Immature natural killer cell (primary cell): Measurements from ENCODE around the gene AGBL2. TPM values are rescaled to one million over a fixed set of nuclear protein-coding genes. Genes with fewer than 3 reads are reported as not detected.
A peak's percentile ranks its signal among the peaks of the same experiment; 100 is the strongest.
"Not testable (repeated sequence)": the region's sequence is repeated elsewhere in the genome, so short reads cannot be mapped to it uniquely, and the experiment has no call there.

Experiments used
- DNase-seq, 3 donors: peaks; one replicate each; pipeline ENCODE4 v3.0.0; 2022; ENCODE audit warnings: mixed read lengths in 1 of 3
- H3K27ac Mint-ChIP-seq, 6 donors: one replicate each; pipeline ENCODE4 v1.8.0; 2020; ENCODE audit warnings: mixed read lengths in 6 of 6, mild to moderate bottlenecking in 5 of 6, inconsistent platforms in 4 of 6, moderate library complexity in 3 of 6
- H3K27me3 Mint-ChIP-seq, 3 donors: one replicate each; pipeline ENCODE4 v1.8.0; 2020 to 2021; ENCODE audit warnings: low read depth in 3 of 3, mild to moderate bottlenecking in 3 of 3, mixed read lengths in 3 of 3, moderate library complexity in 3 of 3, inconsistent platforms in 1 of 3
- H3K36me3 Mint-ChIP-seq, 3 donors: one replicate each; pipeline ENCODE4 v1.8.0; 2020; ENCODE audit warnings: mixed read lengths in 3 of 3, inconsistent platforms in 2 of 3, mild to moderate bottlenecking in 2 of 3
- H3K4me1 Mint-ChIP-seq, 2 donors: one replicate each; pipeline ENCODE4 v1.8.0; 2020; ENCODE audit warnings: inconsistent platforms in 2 of 2, mild to moderate bottlenecking in 2 of 2, mixed read lengths in 2 of 2, moderate library complexity in 1 of 2
- H3K4me3 Mint-ChIP-seq, 5 donors: one replicate each; pipeline ENCODE4 v1.8.0; 2020; ENCODE audit warnings: mild to moderate bottlenecking in 5 of 5, mixed read lengths in 5 of 5, inconsistent platforms in 3 of 5, moderate library complexity in 3 of 5
- H3K9me3 Mint-ChIP-seq, 6 donors: one replicate each; pipeline ENCODE4 v1.8.0; 2020; ENCODE audit warnings: mild to moderate bottlenecking in 6 of 6, mixed read lengths in 6 of 6, inconsistent platforms in 4 of 6, moderate library complexity in 3 of 6
- polyA plus RNA-seq, 3 donors: library from polyadenylated mRNA; unstranded; fragments of 300-500 nt; fragmentation: Illumina TruSeq; gene quantifications; one replicate each; pipeline ENCODE4 v1.2.3, GENCODE V29; 2021

The AGBL2 gene, protein sequence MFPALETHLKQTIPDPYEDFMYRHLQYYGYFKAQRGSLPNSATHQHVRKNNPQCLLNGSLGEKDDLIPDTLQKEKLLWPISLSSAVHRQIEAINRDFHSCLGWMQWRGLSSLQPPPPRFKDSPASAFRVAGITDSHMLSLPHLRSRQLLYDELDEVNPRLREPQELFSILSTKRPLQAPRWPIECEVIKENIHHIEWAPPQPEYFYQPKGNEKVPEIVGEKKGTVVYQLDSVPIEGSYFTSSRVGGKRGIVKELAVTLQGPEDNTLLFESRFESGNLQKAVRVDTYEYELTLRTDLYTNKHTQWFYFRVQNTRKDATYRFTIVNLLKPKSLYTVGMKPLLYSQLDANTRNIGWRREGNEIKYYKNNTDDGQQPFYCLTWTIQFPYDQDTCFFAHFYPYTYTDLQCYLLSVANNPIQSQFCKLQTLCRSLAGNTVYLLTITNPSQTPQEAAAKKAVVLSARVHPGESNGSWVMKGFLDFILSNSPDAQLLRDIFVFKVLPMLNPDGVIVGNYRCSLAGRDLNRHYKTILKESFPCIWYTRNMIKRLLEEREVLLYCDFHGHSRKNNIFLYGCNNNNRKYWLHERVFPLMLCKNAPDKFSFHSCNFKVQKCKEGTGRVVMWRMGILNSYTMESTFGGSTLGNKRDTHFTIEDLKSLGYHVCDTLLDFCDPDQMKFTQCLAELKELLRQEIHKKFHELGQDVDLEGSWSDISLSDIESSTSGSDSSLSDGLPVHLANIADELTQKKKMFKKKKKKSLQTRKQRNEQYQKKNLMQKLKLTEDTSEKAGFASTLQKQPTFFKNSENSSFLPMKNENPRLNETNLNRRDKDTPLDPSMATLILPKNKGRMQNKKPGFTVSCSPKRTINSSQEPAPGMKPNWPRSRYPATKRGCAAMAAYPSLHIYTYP
- 1 to 10 TPM; 1.1 to 4.3 (median 1.9) TPM for polyA plus RNA-seq

DNA sequence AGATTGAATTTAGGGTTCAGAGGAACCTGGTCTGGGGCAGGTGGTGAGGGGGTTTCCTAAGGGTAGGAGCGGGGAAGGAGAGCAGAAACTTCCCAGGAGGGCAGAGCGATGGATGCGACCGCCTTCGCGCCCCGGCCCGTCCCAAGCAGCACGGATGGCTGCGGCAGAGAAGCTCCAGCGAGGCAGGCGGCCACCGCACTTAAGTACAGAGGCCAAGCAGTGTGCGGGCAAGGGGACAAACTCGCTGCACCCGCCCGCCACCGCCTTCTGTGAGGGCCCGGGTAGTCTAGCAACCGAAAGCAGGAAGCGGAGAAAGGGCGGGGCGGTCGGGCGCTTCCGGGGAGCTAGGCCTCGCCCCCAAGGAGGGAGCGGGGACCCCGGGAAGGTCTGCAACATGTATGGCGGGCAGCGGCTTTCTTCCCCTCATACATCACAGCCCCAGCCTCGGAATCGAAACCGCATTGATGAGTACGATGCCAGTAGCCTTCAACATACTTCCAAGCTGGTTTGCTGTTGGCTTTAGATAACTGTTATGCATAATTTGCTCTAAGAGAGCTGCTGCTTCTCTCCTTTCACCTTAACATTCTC lies at the start of gene AGBL2:
AGBL2 (minus strand) TSS at position 288 of the 588 bp plus-strand sequence. CDS start 719 bp downstream, outside the sequence.
- H3K27ac Mint-ChIP-seq = peak within 1 kb of the TSS; percentile 93 to 99 (median 98)
- H3K4me3 Mint-ChIP-seq = peak within 1 kb of the TSS; percentile 91 to 99 (median 97)
- peaks cover 0 to 4% (median 2%) of the 10 kb centered on the region in 3 donors for H3K27me3 Mint-ChIP-seq
- peaks cover 18 to 22% of the 10 kb centered on the region in 2 donors for H3K4me1 Mint-ChIP-seq
- H3K36me3 Mint-ChIP-seq = peaks cover 6 to 12% (median 10%) of the 10 kb centered on the region in 3 donors
- no peaks in the 10 kb centered on the region for H3K9me3 Mint-ChIP-seq
- DNase-seq = peak; percentile 82 to 85 (median 84)

DNA sequence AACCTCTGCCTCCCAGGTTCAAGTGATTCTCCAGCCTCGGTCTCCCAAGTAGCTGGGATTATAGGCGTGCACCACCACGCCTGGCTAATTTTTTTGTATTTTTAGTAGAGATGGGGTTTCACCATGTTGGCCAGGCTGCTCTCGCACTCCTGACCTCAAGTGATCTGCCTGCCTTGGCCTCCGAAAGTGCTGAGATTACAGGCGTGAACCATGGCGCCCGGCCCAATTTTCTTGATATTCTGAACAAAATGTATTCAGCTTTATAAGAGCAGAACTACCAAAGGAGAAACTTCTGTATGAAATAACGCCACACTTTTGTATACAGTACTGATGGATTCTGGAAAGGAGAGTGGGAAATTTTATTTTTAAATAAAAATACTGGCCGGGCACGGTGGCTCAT lies 44.1 kb upstream of the AGBL2 start:
- Mint-ChIP-seq H3K4me1 (peaks cover 3 to 20% of the 10 kb centered on the region in 2 donors), H3K36me3 (peaks cover 9 to 26% (median 9%) of the 10 kb centered on the region in 3 donors)
- not testable (repeated sequence) for H3K27me3 Mint-ChIP-seq, H3K4me3 Mint-ChIP-seq, H3K27ac Mint-ChIP-seq, H3K9me3 Mint-ChIP-seq, DNase-seq

DNA sequence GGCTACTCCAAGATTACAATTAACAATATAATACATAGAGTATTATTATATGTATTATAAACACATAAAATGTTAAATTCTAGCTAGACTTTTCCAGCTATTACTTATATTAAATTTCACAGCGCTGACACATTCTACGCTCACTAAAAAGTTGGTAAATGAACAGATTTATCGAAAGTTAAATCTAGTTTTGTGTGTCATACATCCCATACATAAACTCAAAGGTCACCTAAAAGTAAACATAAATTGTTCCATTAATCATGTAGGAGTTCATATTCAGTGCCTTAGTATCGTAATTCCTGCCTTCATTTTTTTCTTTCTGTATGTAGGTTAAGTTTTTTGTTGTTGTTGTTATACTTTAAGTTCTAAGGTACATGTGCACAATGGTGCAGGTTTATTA lies 41.0 kb upstream of the AGBL2 start:
- H3K9me3 Mint-ChIP-seq = no peaks in the 10 kb centered on the region
- no peak overlapping the region for H3K4me3 Mint-ChIP-seq
- DNase-seq = no peak
- peaks cover 0 to 2% (median 0%) of the 10 kb centered on the region in 3 donors for H3K27me3 Mint-ChIP-seq
- H3K36me3 Mint-ChIP-seq = peaks cover 13 to 37% (median 15%) of the 10 kb centered on the region in 3 donors
- peaks cover 2 to 21% of the 10 kb centered on the region in 2 donors for H3K4me1 Mint-ChIP-seq
- peak overlapping the region in 2 of 6 donors; percentile 19 to 56 for H3K27ac Mint-ChIP-seq

DNA sequence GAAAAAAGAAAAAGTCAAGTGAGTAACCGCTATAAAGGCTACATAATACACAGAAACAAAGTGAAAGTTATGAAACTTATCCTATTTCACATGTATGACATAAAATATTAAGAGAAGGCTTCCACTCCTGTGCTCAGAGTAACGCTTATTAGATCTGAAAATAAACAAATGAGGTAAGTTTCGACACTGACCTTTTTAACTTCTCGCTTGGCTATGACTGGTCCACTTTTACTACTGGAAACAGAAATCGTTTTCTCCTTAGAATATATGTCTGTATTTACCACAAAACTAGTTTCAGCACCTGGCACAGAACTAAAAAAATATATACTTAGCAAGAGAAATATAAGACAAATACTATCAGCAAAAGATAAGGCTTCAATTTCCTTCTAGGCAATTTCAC lies 35.6 kb upstream of the AGBL2 start:
- Mint-ChIP-seq H3K36me3 (peaks cover 16 to 33% (median 22%) of the 10 kb centered on the region in 3 donors), H3K27ac (peak overlapping the region in 4 of 6 donors; percentile 29 to 56 (median 40)), H3K9me3 (peaks cover 0 to 5% (median 0%) of the 10 kb centered on the region in 6 donors), H3K4me3 (no peak overlapping the region), H3K27me3 (peaks cover 0 to 2% (median 0%) of the 10 kb centered on the region in 3 donors), H3K4me1 (peaks cover 2 to 18% of the 10 kb centered on the region in 2 donors)
- no peak for DNase-seq

DNA sequence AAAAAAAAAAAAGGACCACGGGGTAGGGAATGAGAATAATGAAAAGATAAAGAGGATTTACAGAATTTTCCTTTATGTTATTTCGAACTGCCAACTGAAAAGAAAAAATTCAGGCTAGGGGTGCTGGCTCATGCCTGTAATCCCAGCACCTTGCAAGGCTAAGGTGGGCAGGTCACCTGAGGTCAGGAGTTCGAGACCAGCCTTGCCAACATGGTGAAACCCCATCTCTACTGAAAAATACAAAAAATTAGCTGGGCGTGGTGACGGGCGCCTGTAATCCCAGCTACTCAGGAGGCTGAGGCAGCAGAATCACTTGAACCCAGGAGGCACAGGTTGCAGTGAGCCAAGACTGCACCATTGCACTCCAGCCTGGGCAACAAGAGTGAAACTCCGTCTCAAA lies 27.3 kb upstream of the AGBL2 start:
- not testable (repeated sequence) for H3K27me3 Mint-ChIP-seq, H3K4me3 Mint-ChIP-seq, H3K9me3 Mint-ChIP-seq, H3K27ac Mint-ChIP-seq, DNase-seq
- Mint-ChIP-seq H3K4me1 (peaks cover 0 to 11% of the 10 kb centered on the region in 2 donors), H3K36me3 (peaks cover 20 to 41% (median 23%) of the 10 kb centered on the region in 3 donors)

DNA sequence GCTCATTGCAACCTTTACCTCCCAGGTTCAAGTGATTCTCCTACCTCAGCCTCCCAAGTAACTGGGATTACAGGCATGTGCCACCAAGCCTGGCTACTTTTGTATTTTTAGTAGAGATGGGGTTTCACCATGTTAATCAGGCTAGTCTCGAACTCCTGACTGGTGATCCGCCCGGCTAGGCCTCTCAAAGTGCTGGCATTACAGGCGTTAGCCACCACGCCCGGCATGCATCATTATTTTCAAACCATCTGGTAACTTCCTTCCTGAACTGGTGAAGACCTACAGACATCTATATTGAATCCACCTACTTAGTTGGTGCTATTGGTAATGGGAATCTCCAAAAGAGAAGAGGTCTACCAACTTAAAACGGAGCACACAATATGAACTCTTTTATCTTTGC lies 22.6 kb upstream of the AGBL2 start:
- H3K9me3 Mint-ChIP-seq, H3K4me1 Mint-ChIP-seq, H3K27me3 Mint-ChIP-seq, H3K4me3 Mint-ChIP-seq, DNase-seq: not testable (repeated sequence)
- H3K36me3 Mint-ChIP-seq = peaks cover 6 to 35% (median 9%) of the 10 kb centered on the region in 3 donors
- peak overlapping the region in 2 of 6 donors; percentile 21 to 40 for H3K27ac Mint-ChIP-seq

DNA sequence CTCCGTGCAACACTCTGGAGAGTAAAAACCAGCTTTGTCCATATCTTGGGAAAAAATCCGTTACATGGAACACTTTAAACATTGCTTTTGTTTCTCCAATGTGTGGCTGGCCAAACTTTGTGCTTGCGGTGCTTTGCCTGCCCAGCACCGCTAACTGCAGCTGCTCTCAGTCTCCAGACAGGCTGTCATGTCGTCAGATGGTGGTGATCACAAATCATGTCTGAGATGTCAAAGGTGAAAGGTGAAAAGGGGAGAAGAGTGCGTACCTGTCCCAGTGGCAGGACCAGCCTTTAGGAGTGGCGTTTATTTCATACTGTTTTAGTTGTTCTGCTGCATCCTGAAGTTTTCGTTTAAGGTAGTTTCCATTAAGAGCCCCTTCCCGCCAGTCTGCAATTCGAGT lies 17.1 kb upstream of the AGBL2 start:
- Mint-ChIP-seq H3K9me3 (no peaks in the 10 kb centered on the region), H3K27ac (peak overlapping the region in 1 of 6 donors; percentile 58), H3K36me3 (peaks cover 21 to 59% (median 30%) of the 10 kb centered on the region in 3 donors), H3K4me1 (peaks cover 0 to 11% of the 10 kb centered on the region in 2 donors), H3K4me3 (no peak overlapping the region), H3K27me3 (peaks cover 0 to 2% (median 0%) of the 10 kb centered on the region in 3 donors)
- DNase-seq = no peak

DNA sequence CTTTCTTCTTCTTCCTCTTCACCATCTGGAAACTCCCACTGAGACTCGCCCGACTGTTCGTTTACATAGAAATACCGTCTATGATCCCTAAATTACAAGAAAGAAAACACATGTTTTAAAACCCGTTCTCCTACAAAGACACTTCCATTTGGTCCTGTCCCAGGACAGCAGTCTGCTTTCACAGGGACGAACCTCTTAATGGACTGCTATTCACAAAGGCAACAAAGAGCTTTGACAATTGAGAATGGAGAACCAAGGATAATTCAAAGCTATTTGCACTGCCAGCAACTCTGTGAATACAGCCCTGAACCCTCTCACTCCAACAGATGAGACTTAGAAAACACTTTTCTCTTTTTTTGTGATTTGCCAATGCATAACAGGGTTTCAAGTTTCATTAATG lies 16.3 kb upstream of the AGBL2 start:
- Mint-ChIP-seq H3K36me3 (peaks cover 14 to 52% (median 29%) of the 10 kb centered on the region in 3 donors), H3K27ac (peak overlapping the region in 2 of 6 donors; percentile 12 to 18), H3K27me3 (peaks cover 0 to 2% (median 0%) of the 10 kb centered on the region in 3 donors), H3K4me1 (peaks cover 0 to 6% of the 10 kb centered on the region in 2 donors), H3K9me3 (no peaks in the 10 kb centered on the region), H3K4me3 (no peak overlapping the region)
- no peak for DNase-seq

DNA sequence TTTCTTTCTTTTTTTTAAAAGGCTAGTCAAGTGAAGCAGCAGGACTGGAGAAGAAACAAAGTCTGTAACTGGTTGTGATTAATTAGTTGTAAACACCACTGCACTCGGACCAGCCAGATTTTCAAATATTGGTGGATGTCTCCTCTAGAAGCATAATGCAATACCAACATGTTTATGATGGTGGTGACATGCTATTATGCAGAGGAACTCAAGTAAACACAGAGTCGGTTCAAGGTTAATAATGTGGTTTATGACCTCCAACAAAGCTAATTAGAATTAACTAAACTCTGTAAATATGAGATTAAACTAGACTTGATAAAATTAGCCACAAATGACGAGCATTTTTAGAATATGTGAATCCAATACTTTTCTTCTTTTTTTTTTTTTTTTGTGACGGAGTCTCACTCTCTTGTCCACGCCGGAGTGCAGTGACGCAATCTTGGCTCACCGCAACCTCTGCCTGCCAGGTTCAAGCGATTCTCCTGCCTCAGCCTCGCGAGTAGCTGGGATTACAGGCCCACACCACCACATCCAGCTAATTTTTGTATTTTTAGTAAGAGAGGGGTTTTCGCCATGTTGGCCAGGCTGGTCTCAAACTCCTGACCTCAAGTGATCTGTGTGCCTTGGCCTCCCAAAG lies 11.8 kb upstream of the AGBL2 start:
- Mint-ChIP-seq H3K36me3 (peaks cover 12 to 56% (median 40%) of the 10 kb centered on the region in 3 donors), H3K9me3 (no peaks in the 10 kb centered on the region), H3K27me3 (peaks cover 1 to 2% (median 2%) of the 10 kb centered on the region in 3 donors), H3K27ac (no peak overlapping the region), H3K4me1 (peaks cover 0 to 5% of the 10 kb centered on the region in 2 donors), H3K4me3 (no peak overlapping the region)
- no peak for DNase-seq

DNA sequence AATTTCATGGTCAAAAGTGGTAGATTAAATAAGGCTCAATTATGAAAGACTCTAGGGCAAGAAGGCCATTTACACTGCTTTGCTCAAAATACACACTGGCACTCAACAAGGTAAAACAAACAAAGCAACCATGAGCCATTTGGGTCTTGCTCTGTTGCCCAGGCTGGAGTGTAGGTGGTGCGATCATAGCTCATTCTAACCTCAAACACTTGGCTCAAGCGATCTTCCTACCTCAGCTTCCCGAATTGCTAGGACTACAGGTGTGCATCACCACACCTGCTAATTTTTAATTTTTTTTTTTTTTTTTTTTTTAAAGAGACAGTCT lies 10.9 kb upstream of the AGBL2 start:
- Mint-ChIP-seq H3K9me3 (no peaks in the 10 kb centered on the region), H3K27me3 (peaks cover 1 to 2% (median 2%) of the 10 kb centered on the region in 3 donors), H3K4me1 (no peaks in the 10 kb centered on the region), H3K27ac (peak overlapping the region in 1 of 6 donors; percentile 34), H3K36me3 (peaks cover 4 to 53% (median 37%) of the 10 kb centered on the region in 3 donors), H3K4me3 (no peak overlapping the region)
- no peak for DNase-seq

DNA sequence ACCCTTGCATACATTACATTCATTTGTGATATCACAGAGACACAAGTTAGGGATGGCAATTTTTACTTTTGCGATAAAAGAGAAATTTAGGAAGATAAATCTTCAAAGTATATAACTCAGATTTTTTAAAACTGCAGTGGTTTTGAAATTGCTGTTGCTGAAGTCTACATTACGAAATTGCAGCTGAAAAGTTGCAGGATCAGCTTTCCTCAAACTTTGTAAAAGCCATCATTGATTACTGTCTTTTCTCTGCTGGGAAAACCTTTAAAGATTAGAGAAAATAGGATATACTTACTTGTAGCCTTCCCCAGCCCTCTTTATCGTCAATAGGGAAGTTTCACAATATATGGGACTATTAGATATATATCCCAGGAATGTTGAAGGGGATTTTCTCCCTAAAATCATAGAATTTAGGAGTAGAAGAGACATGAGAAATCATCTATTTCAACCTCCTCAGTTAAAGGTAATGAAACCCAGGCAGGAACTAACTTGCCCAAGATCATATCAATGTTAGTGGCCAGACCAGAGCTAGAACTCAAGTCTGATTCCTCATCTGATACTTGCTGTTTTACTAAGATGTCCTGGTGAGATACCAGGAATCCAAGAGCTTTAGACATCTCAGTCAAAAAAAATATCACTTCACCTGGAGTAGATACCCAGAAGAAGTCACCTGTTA lies 10.4 kb upstream of the AGBL2 start:
- Mint-ChIP-seq H3K4me3 (no peak overlapping the region), H3K27ac (peak overlapping the region in 3 of 6 donors; percentile 17 to 34 (median 28)), H3K4me1 (no peaks in the 10 kb centered on the region), H3K9me3 (no peaks in the 10 kb centered on the region), H3K36me3 (peaks cover 4 to 50% (median 34%) of the 10 kb centered on the region in 3 donors), H3K27me3 (peaks cover 1 to 2% (median 2%) of the 10 kb centered on the region in 3 donors)
- DNase-seq = no peak

DNA sequence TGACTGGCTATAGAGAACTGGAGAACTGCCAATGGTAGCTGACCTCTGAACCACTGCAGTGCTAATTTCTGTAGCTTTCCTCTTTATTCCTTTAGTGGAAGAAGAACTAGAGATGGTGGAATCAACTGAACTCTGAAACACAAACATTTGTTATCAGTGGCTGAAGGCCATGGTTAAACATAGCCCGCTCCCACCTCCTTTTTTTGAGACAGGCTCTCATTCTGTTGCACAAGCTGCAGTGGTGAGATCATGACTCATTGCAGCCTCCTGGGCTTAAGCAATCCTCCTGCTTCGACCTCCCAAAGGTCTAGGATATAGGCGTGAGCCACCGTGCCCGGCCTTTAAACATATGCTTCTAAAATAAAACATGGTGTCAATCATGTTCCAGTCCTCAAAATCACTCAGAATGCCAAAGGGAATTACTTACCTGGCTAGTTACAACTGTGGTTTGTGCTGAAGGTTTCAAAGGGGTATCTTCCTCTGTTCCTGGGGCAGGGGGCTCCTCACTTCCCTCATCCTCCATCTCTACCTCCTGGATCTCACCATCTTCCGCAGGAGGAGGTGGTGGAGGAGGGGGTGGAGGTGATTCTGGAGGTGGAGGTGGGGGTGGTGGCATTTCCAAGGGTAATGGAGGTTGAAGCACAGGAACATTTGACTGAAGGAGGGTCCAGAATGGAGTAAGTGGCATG lies 9.0 kb upstream of the AGBL2 start:
- H3K9me3 Mint-ChIP-seq = no peaks in the 10 kb centered on the region
- no peak overlapping the region for H3K4me3 Mint-ChIP-seq
- H3K36me3 Mint-ChIP-seq = peaks cover 8 to 43% (median 39%) of the 10 kb centered on the region in 3 donors

More for the DNA sequence above, 9.0 kb upstream of the AGBL2 start:
- Mint-ChIP-seq H3K27ac (peak overlapping the region in 2 of 6 donors; percentile 3 to 35), H3K27me3 (peaks cover 1 to 2% (median 2%) of the 10 kb centered on the region in 3 donors), H3K4me1 (no peaks in the 10 kb centered on the region)
- DNase-seq = no peak
